Fibroblast of peridontal ligament (primary cell): ENCODE results near the gene APOF.
"Not testable (repeated sequence)": the region's sequence is repeated elsewhere in the genome, so short reads cannot be mapped to it uniquely, and the experiment has no call there.

Source experiments
- DNase-seq: peaks from one replicate; pipeline ENCODE4 v3.0.0-alpha.2; 2010; ENCODE audit errors: extremely low read depth

The APOF gene

GRCh38 chr12:56362130-56363059 lies at the start of gene APOF:
APOF (minus strand) TSS chr12:56362857; CDS start chr12:56362745, 112 bp downstream.
- DNase-seq, result no peak

GRCh38 chr12:56411781-56412639 lies 49.4 kb upstream of the APOF start:
- peak; percentile 27 for DNase-seq

- no peak for DNase-seq
These were observed 48.1 kb upstream of the APOF start for GRCh38 chr12:56410768-56411167.

GRCh38 chr12:56408799-56409417 lies 46.3 kb upstream of the APOF start:
- no peak for DNase-seq

GRCh38 chr12:56404227-56404626 lies 41.6 kb upstream of the APOF start:
- not testable (repeated sequence) for DNase-seq

- not testable (repeated sequence) for DNase-seq
These were observed 39.0 kb upstream of the APOF start for GRCh38 chr12:56401612-56402011.

- not testable (repeated sequence) for DNase-seq
These were observed 38.5 kb upstream of the APOF start for GRCh38 chr12:56401125-56401524.

- DNase-seq, result not testable (repeated sequence)
These were observed 36.8 kb upstream of the APOF start for GRCh38 chr12:56399466-56399865.

GRCh38 chr12:56398324-56398723 lies 35.7 kb upstream of the APOF start:
- DNase-seq, result no peak

- DNase-seq, result no peak
These were observed 29.7 kb upstream of the APOF start for GRCh38 chr12:56392331-56392730.

GRCh38 chr12:56391721-56392120 lies 29.1 kb upstream of the APOF start:
- DNase-seq, result no peak

GRCh38 chr12:56389412-56389811 lies 26.8 kb upstream of the APOF start:
- DNase-seq, result no peak

- peak; percentile 53 for DNase-seq
These were observed 24.6 kb upstream of the APOF start for GRCh38 chr12:56387152-56387736.

- no peak for DNase-seq
These were observed 23.2 kb upstream of the APOF start for GRCh38 chr12:56385873-56386272.

GRCh38 chr12:56382611-56383010 lies 20.0 kb upstream of the APOF start:
- DNase-seq, result no peak

- no peak for DNase-seq
These were observed 15.3 kb upstream of the APOF start for GRCh38 chr12:56377989-56378316.

- DNase-seq, result no peak
These were observed 14.8 kb upstream of the APOF start for GRCh38 chr12:56377310-56377988.

- no peak for DNase-seq
These were observed 13.2 kb upstream of the APOF start for GRCh38 chr12:56375598-56376434.

GRCh38 chr12:56374726-56375597 lies 12.3 kb upstream of the APOF start:
- DNase-seq, result no peak
